GM18873 (cell line): ENCODE results near the gene PLOD3.
"Not testable (repeated sequence)": the region's sequence is repeated elsewhere in the genome, so short reads cannot be mapped to it uniquely, and the experiment has no call there.

Experiments used
- ATAC-seq: cut with Tn5 transposase; IDR thresholded peaks from one replicate; pipeline ENCODE4 v1.9.1; 2021; ENCODE audit warnings: mild to moderate bottlenecking, moderate library complexity, moderate number of reproducible peaks; ENCODE audit not compliant: unreplicated experiment, low FRiP score

PLOD3 gene, protein sequence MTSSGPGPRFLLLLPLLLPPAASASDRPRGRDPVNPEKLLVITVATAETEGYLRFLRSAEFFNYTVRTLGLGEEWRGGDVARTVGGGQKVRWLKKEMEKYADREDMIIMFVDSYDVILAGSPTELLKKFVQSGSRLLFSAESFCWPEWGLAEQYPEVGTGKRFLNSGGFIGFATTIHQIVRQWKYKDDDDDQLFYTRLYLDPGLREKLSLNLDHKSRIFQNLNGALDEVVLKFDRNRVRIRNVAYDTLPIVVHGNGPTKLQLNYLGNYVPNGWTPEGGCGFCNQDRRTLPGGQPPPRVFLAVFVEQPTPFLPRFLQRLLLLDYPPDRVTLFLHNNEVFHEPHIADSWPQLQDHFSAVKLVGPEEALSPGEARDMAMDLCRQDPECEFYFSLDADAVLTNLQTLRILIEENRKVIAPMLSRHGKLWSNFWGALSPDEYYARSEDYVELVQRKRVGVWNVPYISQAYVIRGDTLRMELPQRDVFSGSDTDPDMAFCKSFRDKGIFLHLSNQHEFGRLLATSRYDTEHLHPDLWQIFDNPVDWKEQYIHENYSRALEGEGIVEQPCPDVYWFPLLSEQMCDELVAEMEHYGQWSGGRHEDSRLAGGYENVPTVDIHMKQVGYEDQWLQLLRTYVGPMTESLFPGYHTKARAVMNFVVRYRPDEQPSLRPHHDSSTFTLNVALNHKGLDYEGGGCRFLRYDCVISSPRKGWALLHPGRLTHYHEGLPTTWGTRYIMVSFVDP

DNA sequence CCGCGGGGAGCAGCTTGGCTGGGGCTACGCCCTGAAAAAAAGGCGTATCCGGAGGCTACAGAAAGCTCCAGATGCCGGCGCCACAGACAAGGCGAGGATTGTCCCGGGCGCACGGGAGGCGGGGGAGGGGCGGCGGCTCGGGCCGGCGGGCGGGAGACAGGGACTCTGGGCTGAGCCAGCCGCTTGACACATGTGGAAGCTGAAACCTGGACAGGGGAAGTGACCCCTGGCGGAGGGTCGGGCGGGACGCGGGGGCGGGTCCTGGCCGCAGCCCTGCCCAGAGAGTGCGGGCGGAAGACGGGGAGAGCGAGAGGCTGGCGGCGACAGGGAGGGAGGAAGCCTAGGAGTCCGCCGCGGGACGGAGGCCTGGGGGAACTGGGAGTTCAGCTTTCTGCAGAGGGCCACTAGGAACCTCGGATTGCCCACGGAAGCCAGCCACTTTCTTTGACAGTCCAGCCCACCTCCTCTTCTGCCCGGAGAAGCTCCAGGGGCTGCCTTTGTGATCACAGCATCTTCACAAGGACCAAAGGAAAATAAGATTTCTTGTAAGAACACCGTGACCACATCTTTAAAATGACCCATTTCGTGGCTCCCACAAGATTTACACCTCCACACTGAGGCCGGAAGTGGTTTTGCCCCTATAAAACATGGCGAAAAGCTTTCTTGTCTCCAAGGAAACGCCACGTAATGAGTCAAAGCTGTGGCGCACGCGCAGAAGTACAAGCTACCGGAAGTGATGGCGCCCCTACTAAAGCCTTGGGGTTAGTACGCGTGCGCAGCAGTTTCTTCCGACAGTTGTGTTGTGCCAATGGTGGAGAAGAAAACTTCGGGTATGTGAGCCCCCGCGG is at the start of gene PLOD3, which contains the start of gene ZNHIT1:
Gene PLOD3, minus strand, starts transcription at position 194 of the 848 bp plus-strand sequence. CDS start 307 bp downstream, outside the sequence.
Gene ZNHIT1, plus strand, starts transcription at position 778 of the 848 bp plus-strand sequence. Its CDS starts 31 bp downstream, at position 809.
- peak; percentile 46 for ATAC-seq

DNA sequence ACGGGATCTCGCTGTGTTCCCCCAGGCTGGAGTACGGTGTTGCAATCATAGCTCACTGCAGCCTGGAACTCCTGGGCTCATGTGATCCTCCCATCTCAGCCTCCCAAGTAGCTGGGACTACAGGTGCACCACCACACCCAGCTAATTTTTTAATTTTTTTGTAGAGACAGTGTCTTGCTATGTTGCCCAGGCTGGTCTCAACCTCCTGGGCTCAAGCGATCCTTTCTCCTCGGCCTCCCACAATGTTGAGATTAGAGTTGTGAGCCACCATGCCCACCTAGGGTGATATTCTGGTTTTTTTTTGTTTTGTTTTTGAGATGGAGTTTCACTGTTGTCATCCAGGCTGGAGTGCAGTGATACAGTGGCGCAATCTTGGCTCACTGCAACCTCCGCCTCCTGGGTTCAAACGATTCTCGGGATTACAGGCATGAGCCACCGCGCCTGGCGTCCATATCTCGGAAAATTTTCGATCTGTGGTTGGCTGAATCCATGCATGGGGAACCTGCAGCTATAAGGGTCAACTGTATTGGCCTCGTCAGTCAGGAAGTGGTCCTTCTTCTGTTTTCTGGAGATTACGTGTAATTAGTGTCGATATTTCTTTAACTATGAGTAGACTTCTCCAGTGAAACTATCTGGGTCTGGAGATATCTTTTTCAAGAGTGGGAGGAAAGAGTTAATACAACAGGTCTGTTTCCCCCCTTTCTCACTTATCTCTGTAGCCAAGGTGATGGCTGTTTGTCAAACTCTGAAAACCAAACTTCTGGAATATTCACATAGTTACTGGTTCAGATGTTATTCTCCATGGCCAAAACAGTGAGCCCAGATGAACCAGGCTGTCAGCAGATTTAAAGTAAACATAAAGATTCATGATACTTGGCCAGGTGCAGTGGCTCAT is 48.5 kb upstream of the PLOD3 start:
- ATAC-seq, result no peak

DNA sequence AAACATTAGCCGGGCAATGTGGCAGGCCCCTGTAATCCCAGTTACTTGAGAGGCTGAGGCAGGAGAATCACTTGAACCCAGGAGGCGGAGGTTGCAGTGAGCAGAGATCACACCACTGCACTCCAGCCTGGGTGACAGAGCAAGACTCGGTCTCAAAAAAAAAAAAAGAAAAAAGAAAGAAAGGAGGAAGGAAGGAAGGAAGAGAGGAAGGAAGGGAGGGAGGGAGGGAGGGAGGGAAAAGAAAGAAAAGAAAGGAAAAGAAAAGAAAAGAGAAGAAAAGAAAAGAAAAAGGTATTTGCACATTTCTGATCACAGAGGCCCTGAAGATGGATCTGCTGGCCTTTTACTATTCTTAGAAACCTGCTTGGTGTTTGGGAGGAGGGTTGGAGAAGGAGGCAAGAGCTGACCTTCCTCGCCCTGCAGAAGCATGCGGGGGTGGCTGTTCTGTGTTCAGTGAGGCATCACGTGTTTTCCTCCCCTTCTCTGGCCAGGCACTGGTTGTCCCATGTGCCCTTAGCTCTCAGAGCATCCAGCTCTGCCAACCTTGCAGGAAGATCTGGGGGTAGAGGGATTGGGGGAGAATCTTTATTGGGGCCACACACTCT is 46.8 kb upstream of the PLOD3 start:
- not testable (repeated sequence) for ATAC-seq

- no peak for ATAC-seq
Observed at GRCh38 chr7:101258243-101258731, 40.9 kb upstream of the PLOD3 start.

DNA sequence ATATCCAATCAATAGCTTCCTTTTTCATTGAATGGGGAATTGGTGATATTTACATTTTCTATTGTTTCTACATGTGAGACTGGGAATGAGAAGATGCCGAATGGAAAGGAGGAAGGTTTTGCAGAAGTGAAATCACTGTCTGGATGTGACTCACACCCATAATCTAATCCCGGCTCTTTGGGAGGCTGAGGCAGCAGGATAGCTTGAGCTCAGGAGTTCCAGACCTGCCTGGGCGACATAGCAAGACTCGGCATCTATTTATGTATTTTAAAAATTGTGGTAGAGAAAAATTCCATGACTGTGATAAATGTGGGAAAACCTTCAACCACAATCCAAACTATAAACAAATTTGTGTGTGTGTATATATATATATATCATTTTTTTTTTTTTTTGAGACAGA is 38.4 kb upstream of the PLOD3 start:
- no peak for ATAC-seq

DNA sequence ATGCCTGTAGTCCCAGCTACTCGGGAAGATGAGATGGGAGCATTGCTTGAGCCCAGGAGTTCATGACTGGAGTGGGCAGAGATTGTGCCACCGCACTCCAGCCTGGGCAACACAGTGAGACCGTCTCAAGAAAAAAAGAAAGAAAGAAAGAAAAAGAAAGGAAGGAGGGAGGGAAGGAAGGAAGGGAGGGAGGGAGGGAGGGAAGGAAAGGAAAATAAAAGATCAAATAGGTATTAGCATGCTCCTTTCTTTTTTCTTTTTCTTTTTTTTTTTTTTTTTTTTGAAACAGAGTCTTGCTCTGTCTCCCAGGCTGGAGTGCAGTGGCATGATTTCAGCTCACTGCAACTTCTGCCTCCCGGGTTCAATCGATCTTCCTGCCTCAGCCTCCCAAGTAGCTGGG is 35.8 kb upstream of the PLOD3 start:
- not testable (repeated sequence) for ATAC-seq

- peak; percentile 90 for ATAC-seq
Observed at GRCh38 chr7:101251871-101252659, 34.7 kb upstream of the PLOD3 start.

DNA sequence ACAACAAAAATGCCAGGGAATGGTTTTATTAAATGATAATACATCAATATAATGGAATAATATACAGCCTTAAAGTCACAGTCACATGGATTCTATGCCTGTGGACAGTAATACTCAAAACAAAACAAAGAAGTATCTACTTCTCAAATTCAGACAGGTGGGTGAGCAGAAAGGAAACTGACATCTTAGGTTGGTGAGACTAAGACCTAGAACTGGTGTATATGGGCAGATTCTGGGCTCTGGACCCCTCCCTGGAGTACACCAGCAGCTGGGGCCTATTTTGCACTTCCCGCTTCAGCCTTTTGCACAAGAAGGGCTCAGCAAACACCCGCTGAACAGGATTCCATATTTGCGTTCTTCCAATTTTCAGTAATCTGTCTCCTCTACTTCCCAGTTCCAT is 32.9 kb upstream of the PLOD3 start:
- no peak for ATAC-seq

DNA sequence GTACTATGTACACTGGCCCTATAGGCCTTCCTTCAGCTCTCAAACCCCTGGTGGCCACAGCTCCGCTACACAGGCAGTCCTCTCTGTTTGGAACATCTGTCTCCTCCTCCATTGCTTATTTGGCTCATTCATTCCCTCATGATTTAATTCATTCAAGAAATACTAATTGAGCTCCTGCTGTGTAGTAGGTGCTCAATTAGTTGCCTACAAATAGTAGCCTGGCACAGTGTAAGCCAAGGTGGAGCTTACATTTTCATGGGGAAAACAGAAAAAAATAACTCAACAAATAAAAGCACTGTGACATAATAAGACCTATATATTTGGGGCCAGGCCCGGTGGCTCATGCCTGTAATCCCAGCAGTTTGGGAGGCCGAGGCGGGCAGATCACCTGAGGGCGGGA is 30.9 kb upstream of the PLOD3 start:
- no peak for ATAC-seq

GRCh38 chr7:101245147-101245668 is 27.8 kb upstream of the PLOD3 start:
- ATAC-seq, result no peak

- ATAC-seq, result peak; percentile 85
Observed at GRCh38 chr7:101244375-101245146, 27.2 kb upstream of the PLOD3 start, which contains the start of gene FIS1. TSS of gene FIS1 (minus strand) at chr7:101245081. CDS start at chr7:101245004, 77 bp downstream.

- no peak for ATAC-seq
Observed at GRCh38 chr7:101243646-101244374, 26.4 kb upstream of the PLOD3 start.

- no peak for ATAC-seq
Observed at GRCh38 chr7:101241443-101242349, 24.3 kb upstream of the PLOD3 start.

DNA sequence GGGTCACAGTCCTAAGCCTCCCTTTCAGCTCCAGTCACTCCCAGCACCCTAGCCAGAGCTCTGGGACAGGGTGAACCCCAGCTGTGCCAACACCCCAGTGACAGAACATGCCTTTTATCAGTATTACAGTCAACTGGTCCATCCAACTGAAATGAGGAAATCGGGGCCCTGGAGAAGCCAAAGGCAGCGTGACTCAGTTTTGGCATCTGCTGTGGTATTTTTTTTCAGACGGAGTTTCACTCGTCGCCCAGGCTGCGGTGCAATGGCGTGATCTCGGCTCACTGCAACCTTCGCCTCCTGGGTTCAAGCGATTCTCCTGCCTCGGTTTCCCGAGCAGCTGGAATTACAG is 23.6 kb upstream of the PLOD3 start:
- no peak for ATAC-seq

DNA sequence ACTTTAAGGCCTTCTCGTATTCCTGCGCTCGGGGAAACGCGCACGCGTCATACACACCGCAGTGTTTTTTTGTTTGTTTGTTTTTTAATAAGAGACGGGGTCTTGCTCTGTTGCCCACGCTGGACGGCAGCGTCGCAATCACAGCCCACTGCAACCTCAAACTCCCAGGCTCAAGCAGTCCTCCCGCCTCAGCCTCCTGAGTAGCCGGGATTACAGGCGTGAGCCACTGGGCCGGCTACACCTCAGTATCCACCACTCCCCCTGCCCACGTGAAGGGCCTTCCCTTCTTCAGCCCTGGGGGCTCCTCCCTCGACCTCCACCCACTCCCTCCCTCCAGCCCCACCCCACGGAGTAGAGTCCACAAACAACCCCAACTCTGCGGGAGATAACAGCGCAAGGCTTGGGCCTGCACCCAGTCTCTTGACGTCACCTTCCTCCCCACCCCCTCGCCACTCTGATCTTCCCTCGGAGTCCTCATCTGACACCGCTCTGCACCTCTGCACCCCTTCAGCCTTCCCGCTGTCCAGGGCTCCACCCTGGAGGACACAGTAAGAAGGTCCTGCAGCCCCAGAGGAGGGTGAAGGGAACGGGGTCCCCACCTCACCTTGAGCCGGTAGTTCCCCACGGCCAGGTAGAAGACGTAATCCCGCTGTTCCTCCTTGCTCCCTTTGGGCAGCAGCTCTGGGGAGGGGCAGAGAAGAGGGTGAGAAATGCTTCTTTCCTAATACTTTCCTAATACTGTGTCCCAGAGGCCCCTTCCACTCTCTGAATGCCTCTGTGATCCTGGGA is 23.0 kb upstream of the PLOD3 start:
- ATAC-seq, result no peak
